Stimulated activated CD4-positive, alpha-beta T cell treated with anti-CD3 and anti-CD28 coated beads, TNF-alpha, amount 100 ng/mL, for 48 hours (primary cell): Measurements from ENCODE around the gene ESRRB.

Experiments used
- DNase-seq, 3 donors: peaks; one replicate each; pipeline ENCODE4 v3.0.0-alpha.2; 2020; ENCODE audit warnings: low read depth in 3 of 3

ESRRB gene

DNA sequence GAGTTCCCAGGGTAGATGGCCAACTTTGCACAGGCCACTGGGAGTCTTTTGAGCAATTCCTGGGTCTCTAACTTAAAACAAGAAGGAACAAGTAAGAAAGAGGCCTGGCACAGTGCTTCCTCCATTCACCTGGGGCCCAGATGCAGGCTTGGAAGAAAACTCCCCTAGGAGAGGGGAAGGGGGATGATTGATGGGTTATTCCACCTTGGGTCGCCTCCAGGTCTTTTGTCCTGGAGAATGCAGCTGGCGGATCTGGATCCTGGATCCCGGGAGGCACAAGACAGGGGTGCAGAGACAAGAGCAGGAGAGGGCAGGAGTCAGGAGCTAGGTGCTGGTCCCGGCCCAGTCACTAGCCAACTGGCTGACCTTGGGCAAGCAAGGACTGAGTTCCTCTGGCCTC, 74.5 kb downstream of the ESRRB start:
- DNase-seq: no peak

GRCh38 chr14:76456200-76456599, 80.3 kb downstream of the ESRRB start:
- peak in 2 of 3 donors; percentile 31 to 62 for DNase-seq

DNA sequence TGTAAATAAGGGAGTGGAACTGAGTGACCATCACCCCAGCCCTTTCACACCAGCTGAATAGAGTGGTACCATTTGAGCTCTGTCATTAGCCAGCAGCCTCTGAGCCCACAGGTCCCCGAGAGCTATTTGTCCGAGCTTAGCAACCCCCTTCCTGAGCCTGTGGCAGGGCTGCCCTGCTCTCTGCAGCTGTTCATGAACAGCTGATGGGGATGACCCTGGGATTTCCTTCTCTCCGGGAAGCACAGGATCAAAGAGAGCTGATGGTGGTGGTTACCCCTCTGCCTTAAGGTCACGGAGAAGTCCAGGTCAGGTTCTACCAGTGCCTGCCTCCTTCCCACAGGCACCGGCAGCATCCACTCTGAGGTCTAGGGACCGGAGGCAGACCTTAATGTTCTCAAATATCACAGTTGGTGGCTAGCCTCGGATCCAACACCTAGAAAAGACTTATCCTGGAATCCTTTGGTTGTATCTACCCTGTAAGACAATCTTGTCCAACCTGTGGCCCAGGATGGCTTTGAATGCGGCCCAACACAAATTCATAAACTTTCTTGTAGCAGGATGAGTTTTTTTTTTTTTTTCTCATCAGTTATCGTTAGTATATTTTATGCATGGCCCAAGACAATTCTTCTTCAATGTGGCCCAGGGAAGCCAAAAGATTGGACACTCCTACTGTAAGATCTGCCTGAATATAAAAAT, 81.1 kb downstream of the ESRRB start:
- DNase-seq: no peak

DNA sequence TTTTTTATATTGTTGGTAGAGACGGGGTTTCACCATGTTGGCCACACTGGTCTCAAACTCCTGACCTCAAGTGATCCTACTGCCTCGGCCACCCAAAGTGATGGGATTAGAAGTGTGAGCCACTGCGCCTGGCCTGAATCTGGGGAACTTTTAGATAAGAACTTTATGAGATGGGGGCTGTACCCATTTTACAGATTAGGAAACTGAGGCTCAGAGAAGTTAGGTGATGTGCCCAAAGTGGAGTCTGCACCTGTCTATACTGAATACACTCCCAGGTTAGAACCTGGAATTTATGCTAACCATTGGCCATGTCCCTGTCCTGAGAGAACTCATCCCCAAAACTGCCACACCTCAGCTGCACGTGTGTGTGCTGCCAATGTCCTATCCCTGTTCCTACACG, 81.9 kb downstream of the ESRRB start:
- DNase-seq: no peak

DNA sequence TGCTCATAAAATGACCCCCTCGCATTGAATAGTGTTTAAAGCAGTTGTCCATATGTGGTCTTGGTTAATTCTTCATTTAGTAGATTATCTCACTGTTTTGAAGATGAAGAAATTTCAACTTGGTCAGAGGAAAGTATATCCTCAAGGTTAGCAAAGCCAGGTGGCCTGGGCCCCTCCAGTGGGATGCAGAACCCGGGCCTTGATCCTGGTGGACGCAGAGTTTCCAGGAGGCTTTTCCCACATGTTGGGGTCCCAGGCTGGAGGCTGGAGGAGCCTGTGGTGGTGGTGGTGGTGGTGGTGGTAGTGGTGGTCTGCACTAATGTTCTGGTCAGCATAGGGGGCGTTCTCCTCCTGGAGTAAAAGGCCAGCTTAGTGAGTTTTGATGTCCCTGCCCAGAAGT, 85.9 kb downstream of the ESRRB start:
- no peak for DNase-seq

- DNase-seq: no peak
Observed at GRCh38 chr14:76462330-76462729, 86.4 kb downstream of the ESRRB start.

- no peak for DNase-seq
Observed at GRCh38 chr14:76463105-76463504, 87.2 kb downstream of the ESRRB start.

GRCh38 chr14:76464856-76465255, 88.9 kb downstream of the ESRRB start:
- no peak for DNase-seq

GRCh38 chr14:76465664-76466063, 89.7 kb downstream of the ESRRB start:
- no peak for DNase-seq

DNA sequence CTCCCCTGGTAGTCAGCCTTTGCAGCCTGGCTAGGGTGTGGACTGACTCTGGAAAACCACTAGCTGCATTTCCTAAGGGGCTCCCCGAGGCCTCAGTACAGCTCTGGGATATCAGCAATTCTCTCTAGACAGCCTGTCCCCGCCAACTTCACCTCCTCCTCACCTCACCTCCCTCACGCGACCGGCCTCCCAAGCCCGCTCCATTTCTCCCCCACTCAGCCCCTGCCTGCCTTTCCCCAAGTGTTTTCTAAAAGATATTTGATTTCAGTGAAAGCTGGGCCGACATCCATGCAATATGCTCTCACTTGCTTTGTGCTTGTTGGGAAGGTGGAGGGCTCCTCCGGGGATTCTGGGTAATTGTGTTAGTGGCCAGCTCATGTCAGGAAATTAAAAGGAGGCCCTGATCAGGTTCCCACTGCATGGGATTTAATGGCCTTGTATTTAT, 91.8 kb downstream of the ESRRB start:
- no peak for DNase-seq

GRCh38 chr14:76472199-76472723, 96.3 kb downstream of the ESRRB start:
- no peak for DNase-seq

- DNase-seq: no peak
Observed at GRCh38 chr14:76473481-76474263, 97.7 kb downstream of the ESRRB start.

- DNase-seq: no peak
Observed at GRCh38 chr14:76480426-76480825, 104.5 kb downstream of the ESRRB start.

DNA sequence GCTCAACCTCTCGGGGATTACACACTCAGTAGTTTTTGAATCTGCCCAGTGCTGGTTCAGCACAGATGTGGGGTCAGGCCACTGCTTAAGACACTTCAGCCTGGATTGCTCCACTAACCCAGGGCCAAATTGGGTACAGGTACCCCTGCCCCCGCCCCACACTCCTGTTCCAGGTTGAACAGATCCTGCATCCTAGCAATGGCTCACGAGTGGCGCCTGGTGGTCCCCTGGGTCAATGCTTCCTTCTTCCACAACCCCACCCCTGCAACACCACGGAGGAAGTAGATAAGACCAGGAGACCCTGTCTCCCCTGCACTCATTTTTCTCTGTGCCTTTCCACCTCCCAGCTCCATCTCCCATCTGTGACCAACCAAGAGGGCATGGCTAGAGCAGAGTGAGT, 108.4 kb downstream of the ESRRB start:
- no peak for DNase-seq

- DNase-seq: no peak
Observed at GRCh38 chr14:76486251-76486743, 110.4 kb downstream of the ESRRB start.

- DNase-seq: no peak
Observed at GRCh38 chr14:76488551-76488950, 112.6 kb downstream of the ESRRB start.

GRCh38 chr14:76489667-76490066, 113.7 kb downstream of the ESRRB start:
- no peak for DNase-seq

DNA sequence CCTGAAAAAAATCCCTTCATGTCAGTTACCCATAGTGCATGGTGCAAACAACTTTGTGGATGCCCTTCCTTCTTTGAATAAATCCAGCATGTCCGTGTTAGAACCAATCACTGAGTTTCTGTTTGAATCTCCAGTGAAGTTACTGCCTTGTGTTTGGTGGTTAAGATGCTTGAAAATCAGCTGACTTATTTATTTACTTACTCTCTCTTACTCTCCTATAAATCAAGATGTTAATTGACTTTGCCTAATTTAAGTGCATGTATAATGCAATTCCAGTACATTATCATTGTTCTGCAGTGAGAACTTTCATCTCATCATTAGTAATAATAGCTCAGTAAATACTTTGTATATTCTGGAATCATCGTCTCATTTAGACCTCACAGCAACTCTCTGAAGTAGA, 114.2 kb downstream of the ESRRB start:
- no peak for DNase-seq

GRCh38 chr14:76490735-76491134, 114.8 kb downstream of the ESRRB start:
- no peak for DNase-seq

DNA sequence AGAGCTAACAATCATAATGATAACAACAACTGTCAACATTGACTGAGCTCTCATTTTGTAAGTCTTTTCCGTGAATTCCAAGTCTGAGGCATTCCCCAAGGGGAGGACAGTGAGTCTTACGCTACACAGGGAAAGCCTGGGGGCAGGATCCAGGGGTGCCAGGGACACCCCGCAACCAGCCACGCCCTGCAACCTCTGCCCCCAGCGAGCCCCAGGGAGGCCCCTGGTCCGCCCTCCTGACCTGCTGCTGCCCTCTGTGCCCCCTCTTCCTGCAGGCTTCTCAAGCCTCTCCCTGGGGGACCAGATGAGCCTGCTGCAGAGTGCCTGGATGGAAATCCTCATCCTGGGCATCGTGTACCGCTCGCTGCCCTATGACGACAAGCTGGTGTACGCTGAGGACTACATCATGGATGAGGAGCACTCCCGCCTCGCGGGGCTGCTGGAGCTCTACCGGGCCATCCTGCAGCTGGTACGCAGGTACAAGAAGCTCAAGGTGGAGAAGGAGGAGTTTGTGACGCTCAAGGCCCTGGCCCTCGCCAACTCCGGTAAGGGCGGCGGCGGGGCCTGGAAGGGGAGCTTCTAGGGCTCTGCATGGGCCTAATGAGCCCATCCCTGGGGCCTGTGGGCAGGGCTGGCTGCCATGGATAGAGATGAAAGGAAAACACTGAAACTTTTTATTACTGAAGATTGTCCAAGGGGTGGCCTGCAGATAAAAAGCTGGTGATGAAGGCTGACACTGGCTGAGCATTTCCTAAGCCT, 115.4 kb downstream of the ESRRB start:
- no peak for DNase-seq

DNA sequence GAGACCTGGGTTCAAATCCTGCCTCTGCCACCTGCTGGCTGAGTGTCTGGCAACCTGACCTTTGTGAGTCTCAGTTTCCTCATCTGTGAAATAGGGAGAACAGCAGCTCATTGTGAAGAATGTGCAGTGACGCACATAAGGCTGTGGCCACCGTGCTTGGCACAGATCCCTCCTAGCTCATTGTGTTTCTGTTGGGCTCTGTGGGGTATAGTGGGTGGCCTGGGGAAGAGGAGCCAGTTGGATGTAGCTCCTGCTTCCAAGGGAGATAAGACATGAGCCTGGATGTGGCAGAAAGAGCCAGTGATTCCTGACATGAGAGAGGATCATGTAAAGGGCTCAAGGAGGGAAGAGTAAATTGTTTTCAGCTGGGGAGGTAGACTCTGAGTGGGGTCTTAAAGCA, 120.0 kb downstream of the ESRRB start:
- no peak for DNase-seq

GRCh38 chr14:76496595-76496994, 120.7 kb downstream of the ESRRB start:
- no peak for DNase-seq
